A549 (cell line): ENCODE measurements around the gene HEXIM1.

Experiments
- CTCF ChIP-seq: fragments of >200 bp; sonication (Bioruptor Twin); formaldehyde crosslinking; IDR thresholded peaks from 3 replicates; pipeline ENCODE4 v1.5.1; 2016
- MAFK ChIP-seq: fragments of 450-650 bp; IDR thresholded peaks from 2 replicates; pipeline ENCODE4 v1.6.1; 2014; ENCODE audit not compliant: partially characterized antibody
- RFX5 ChIP-seq: fragments of 450-650 bp; IDR thresholded peaks from 2 replicates; pipeline ENCODE4 v1.7.1; 2014; ENCODE audit warnings: antibody characterized with exemption, mild to moderate bottlenecking, moderate library complexity

- TF ChIP-seq CTCF (no peak), RFX5 (no peak), MAFK (no peak)
Measured at GRCh38 chr17:45128331-45128730, 19.9 kb upstream of the HEXIM1 start.
